Tibial nerve (tissue), 4 donors: ENCODE data around the gene TOP1. TPM values are rescaled to one million over a fixed set of nuclear protein-coding genes. Genes with fewer than 3 reads are reported as not detected.
A peak's percentile ranks its signal among the peaks of the same experiment; 100 is the strongest.

Experiments used
- DNase-seq, 2 donors: peaks; one replicate each; pipeline ENCODE4 v3.0.0-alpha.2; 2019; ENCODE audit warnings: low spot score in 2 of 2
- H3K27ac ChIP-seq, 4 donors: fragments of 200-600 bp; sonication (generic) in 3 of 4; one replicate each; pipeline ENCODE4 v1.5.1; 2017 to 2019; ENCODE audit warnings: mild to moderate bottlenecking in 1 of 4
- H3K27me3 ChIP-seq, 2 donors: fragments of 200-600 bp; sonication (generic) in 1 of 2; one replicate each; pipeline versions ENCODE4 v1.5.1 to v1.6.0; 2017 to 2019
- H3K36me3 ChIP-seq, 3 donors: fragments of 200-600 bp; sonication (generic); one replicate each; pipeline ENCODE4 v1.5.1; 2018 to 2019
- H3K4me1 ChIP-seq, 4 donors: fragments of 200-600 bp; sonication (generic) in 3 of 4; one replicate each; pipeline ENCODE4 v1.5.1; 2017 to 2019
- H3K4me3 ChIP-seq, 4 donors: fragments of 200-600 bp; sonication (generic) in 3 of 4; one replicate each; pipeline ENCODE4 v1.5.1; 2017 to 2019; ENCODE audit warnings: mild to moderate bottlenecking in 1 of 4, moderate library complexity in 1 of 4
- H3K9me3 ChIP-seq, 4 donors: fragments of 200-600 bp; sonication (generic) in 3 of 4; one replicate each; pipeline ENCODE4 v1.5.1; 2017 to 2019
- EP300 ChIP-seq, 2 donors: sonication (generic); formaldehyde crosslinking; IDR thresholded peaks; one replicate each; pipeline ENCODE4 v1.6.1; 2017; ENCODE audit warnings: antibody characterized with exemption in 2 of 2, mild to moderate bottlenecking in 1 of 2
- POLR2A ChIP-seq, 2 donors: fragments of 450-650 bp; IDR thresholded peaks; one replicate each; pipeline ENCODE4 v1.6.1; 2017; ENCODE audit warnings: antibody characterized with exemption in 2 of 2, mild to moderate bottlenecking in 2 of 2, moderate library complexity in 2 of 2
- WGBS, 2 donors: methylation state at CpG; one replicate each; pipeline ENCODE4 v1.1.5; 2018; 5-methylcytosine and 5-hydroxymethylcytosine counted together
- total RNA-seq, 4 donors: library from RNA; depleted of rRNA; stranded (reverse); fragments of >200 nt; gene quantifications; one replicate each; pipeline ENCODE4 v1.1.0, GENCODE V29; 2016
- TF ChIP-seq, protein P1 (sequence below), 5 experiments: fragments of 200-600 bp in 3 of 5; fragments of 450-650 bp in 2 of 5; sonication (generic) in 3 of 5; IDR thresholded peaks; one replicate each; pipeline ENCODE4 v1.5.1; 2016 to 2019; ENCODE audit warnings: antibody characterized with exemption in 5 of 5, mild to moderate bottlenecking in 3 of 5, moderate library complexity in 2 of 5

The TOP1 gene
- total RNA-seq, 4 donors from 2014 or later, result 17.9 to 29.1 (median 23.1) TPM

DNA sequence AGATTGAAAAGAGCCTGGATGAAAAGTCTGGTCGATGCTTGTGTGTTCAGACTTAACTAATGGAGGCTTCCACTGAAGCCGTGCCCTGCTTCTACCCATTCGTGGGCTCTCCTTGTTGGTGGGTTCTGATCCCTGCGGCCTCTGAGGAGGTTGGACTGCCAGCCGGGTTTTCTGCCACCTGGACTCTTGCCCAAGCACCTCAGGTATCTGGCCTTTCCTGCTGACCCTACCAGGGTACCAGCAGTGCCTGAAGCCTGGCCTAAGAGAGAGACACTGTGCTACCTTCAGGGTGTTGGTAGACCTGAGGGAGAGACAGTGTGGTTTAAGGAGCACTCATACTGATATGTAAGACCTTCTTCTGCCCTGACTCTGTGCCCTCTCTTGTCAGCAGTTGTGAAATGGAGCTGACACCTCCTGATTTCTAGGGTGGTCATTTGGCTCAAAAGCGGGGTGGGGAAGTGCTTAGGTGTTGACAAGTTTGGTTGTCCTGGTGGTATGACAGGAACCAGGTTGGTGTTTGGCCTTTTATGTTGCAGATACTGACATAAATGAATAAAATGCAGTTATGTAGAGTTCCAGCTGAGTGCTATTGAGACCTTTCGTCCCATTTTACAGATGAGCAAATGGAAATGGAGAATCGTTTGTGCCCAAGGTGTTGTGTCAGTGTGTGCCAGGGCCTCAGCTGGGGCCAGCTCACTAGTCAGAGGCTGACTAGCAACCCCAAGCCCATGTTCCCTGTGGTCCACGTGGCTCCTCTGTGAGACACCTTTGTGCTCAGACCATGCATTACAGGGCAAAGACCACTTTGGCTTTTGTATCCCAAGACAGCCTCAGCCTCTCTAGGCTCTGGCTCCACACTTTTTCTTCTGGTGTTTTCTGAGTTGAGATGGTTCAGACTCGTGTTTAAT lies 111.9 kb downstream of the TOP1 start:
- TF ChIP-seq POLR2A (IDR thresholded peaks at IDR 0.05), result no peak
- TF ChIP-seq, protein P1, sequence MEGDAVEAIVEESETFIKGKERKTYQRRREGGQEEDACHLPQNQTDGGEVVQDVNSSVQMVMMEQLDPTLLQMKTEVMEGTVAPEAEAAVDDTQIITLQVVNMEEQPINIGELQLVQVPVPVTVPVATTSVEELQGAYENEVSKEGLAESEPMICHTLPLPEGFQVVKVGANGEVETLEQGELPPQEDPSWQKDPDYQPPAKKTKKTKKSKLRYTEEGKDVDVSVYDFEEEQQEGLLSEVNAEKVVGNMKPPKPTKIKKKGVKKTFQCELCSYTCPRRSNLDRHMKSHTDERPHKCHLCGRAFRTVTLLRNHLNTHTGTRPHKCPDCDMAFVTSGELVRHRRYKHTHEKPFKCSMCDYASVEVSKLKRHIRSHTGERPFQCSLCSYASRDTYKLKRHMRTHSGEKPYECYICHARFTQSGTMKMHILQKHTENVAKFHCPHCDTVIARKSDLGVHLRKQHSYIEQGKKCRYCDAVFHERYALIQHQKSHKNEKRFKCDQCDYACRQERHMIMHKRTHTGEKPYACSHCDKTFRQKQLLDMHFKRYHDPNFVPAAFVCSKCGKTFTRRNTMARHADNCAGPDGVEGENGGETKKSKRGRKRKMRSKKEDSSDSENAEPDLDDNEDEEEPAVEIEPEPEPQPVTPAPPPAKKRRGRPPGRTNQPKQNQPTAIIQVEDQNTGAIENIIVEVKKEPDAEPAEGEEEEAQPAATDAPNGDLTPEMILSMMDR (IDR thresholded peaks at IDR 0.05), result no peak
- H3K4me3 ChIP-seq, result peak overlapping the region in 1 of 4 donors; percentile 78
- peaks cover 0 to 8% (median 0%) of the 10 kb centered on the region in 3 donors for H3K36me3 ChIP-seq
- H3K27ac ChIP-seq, result peak overlapping the region; percentile 45 to 100 (median 96)
- 59 to 61% methylated on average over 10 of the region's 10 CpGs for WGBS, 2 donors
- no peaks in the 10 kb centered on the region for H3K9me3 ChIP-seq
- no peaks in the 10 kb centered on the region for H3K27me3 ChIP-seq
- peaks cover 0 to 84% (median 51%) of the 10 kb centered on the region in 4 donors for H3K4me1 ChIP-seq
- DNase-seq, result no peak

- peak; percentile 34 to 62 for DNase-seq
These were observed 112.7 kb downstream of the TOP1 start for GRCh38 chr20:41141153-41141815.

DNA sequence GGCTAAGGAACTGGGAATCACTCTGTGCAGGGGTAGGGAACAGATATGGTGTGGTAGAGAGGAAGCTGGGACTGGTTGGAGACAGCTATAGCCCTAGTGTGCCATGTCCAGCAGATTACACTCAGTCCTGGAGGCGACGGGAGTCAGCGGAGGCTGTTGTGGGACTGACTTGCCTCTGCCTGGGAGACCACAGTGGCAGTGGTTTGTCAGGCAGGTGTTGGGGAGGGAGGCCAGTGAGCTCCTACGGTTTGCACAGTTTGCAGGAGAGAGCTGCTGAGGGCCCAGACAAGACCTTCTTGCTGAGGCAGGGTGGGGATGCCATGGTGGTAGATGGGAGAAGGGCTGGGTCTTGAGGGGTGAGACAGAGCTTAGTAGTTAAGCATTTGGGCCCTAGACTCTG lies 113.6 kb downstream of the TOP1 start:
- no peak for DNase-seq
- TF ChIP-seq, protein P1 (IDR thresholded peaks at IDR 0.05), result no peak
- TF ChIP-seq EP300 (IDR thresholded peaks at IDR 0.05), result no peak
- TF ChIP-seq POLR2A (IDR thresholded peaks at IDR 0.05), result no peak
- peaks cover 0 to 90% (median 67%) of the 10 kb centered on the region in 4 donors for H3K4me1 ChIP-seq
- 70 to 78% methylated on average over 4 of the region's 4 CpGs for WGBS, 2 donors
- peak overlapping the region in 3 of 4 donors; percentile 59 to 100 (median 94) for H3K27ac ChIP-seq
- H3K4me3 ChIP-seq, result no peak overlapping the region
- no peaks in the 10 kb centered on the region for H3K9me3 ChIP-seq
- no peaks in the 10 kb centered on the region for H3K27me3 ChIP-seq
- peaks cover 0 to 8% (median 0%) of the 10 kb centered on the region in 3 donors for H3K36me3 ChIP-seq

More at GRCh38 chr20:41141153-41141815, 112.7 kb downstream of the TOP1 start:
- H3K9me3 ChIP-seq, result no peaks in the 10 kb centered on the region
- H3K27me3 ChIP-seq, result no peaks in the 10 kb centered on the region
- H3K36me3 ChIP-seq, result peaks cover 0 to 8% (median 0%) of the 10 kb centered on the region in 3 donors
- TF ChIP-seq POLR2A (IDR thresholded peaks at IDR 0.05) (peak in 1 of 2 donors; percentile 28), EP300 (IDR thresholded peaks at IDR 0.05) (peak in 1 of 2 donors; percentile 51)
- TF ChIP-seq, protein P1 (IDR thresholded peaks at IDR 0.05), result no peak
- peaks cover 0 to 84% (median 59%) of the 10 kb centered on the region in 4 donors for H3K4me1 ChIP-seq
- H3K27ac ChIP-seq, result peak overlapping the region; percentile 45 to 100 (median 76)
- no peak overlapping the region for H3K4me3 ChIP-seq
- 25 to 26% methylated on average over 7 of the region's 8 CpGs for WGBS, 2 donors

DNA sequence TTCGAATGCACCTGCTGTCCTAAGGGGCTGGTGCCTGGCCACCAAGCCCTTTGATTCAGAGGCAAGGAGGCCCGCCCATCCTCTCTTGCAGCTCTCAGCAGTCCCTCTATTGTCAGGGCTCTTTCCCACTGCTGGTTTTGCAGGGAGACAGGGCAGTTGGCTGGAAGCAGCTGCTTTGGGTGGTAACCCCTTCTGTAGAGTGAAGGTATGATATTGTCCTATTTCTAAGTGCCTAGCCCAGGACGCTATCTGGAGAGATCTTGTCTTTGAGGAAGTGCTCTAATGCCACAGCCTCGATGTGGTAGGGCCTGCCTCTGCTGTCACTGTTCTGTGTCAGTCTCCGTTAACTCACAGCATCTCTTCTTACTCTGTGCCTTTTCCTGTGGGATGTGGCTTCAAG lies 114.3 kb downstream of the TOP1 start:
- peaks cover 0 to 8% (median 0%) of the 10 kb centered on the region in 3 donors for H3K36me3 ChIP-seq
- peak overlapping the region in 2 of 4 donors; percentile 94 to 100 for H3K27ac ChIP-seq
- WGBS, 2 donors, result 52 to 67% methylated on average over 5 of the region's 5 CpGs
- no peaks in the 10 kb centered on the region for H3K9me3 ChIP-seq
- no peak overlapping the region for H3K4me3 ChIP-seq
- TF ChIP-seq POLR2A (IDR thresholded peaks at IDR 0.05), result no peak
- TF ChIP-seq, protein P1 (IDR thresholded peaks at IDR 0.05), result no peak
- no peak for TF ChIP-seq EP300 (IDR thresholded peaks at IDR 0.05)
- peaks cover 0 to 97% (median 74%) of the 10 kb centered on the region in 4 donors for H3K4me1 ChIP-seq
- H3K27me3 ChIP-seq, result no peaks in the 10 kb centered on the region
- DNase-seq, result no peak
